NCI-H146 treated with DMSO at 0.1 percent for 48 hours (cell line): ENCODE results near the gene PLCD3.
A peak's percentile ranks its signal among the peaks of the same experiment; 100 is the strongest.

ENCODE experiments used
- DNase-seq: peaks from one replicate; lab custom pipeline; 2025; ENCODE audit not compliant: unreplicated experiment; lab: John Stamatoyannopoulos, UW

The PLCD3 gene

DNA sequence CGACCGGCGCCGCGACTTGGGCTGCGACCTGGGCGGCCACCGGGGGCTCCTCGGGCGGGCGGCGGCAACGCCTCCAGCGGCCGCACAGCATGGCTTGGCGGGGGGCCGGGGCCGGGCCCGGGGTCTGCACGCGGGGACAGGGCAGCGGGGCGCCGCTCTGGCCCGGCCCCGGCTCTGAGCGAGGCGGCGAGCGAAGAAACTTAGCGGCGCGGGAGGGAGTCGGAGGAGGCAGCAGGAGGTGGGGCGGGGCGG is at the start of gene PLCD3:
TSS of gene PLCD3 (minus strand) at position 196 of the 252 bp plus-strand sequence. CDS start at position 91, 105 bp downstream.
- no peak for DNase-seq

- no peak for DNase-seq
Measured at GRCh38 chr17:45177563-45177962, 45.2 kb upstream of the PLCD3 start.

- DNase-seq = no peak
Measured at GRCh38 chr17:45175759-45176115, 43.4 kb upstream of the PLCD3 start.

DNA sequence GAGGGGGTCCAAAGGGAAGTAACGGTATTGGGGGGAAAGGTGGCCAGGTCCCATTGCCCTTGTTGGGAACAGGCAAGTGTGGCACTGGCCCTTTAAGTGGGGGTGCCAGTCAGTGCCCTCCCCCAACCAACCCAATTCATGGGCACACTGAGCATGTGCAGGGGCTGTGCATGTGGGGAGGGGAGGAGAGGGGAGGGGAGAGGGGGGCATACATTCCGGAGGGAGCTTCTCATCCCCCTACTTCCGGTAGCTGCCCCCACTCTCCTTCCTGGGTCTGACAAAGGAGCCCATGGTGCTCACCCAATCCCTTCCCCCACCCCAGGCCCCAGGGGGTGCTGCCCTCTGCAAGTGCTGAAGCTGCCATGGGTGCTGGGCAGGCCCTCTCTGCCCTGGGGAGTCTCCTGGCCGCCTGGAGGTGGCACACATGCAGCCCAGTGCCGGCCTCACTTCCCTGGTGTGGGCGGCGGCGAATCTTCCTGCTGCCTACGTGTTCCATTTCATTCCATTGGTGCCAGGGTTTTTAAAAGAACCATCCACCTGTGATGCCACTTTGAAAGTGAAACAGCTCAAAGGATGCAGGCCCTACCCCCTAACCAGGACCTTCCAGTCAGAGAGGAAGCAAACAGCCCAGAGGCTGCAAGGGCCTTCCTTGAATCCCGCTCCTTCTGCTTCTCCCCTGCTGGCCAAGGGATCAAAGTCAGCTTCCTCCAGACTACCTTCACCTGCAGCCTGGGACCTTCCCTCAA is 40.4 kb upstream of the PLCD3 start:
- no peak for DNase-seq

DNA sequence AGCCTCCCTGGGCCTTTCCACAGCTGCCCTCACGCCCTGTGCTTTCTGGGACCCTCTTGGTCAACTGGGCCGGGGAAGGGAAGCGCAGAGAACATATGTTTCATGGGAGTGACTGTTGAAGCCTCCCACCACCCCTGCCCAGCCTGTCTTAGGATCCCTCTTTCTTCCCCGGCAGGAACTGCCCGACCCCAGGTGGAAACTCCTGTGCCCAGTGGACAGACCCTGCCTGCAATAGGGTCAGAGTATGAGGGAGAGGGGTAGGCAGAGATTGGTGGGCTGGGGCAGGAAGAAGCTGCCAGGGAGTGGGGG is 39.9 kb upstream of the PLCD3 start:
- no peak for DNase-seq

GRCh38 chr17:45171338-45172231 is 39.3 kb upstream of the PLCD3 start:
- DNase-seq = no peak

DNA sequence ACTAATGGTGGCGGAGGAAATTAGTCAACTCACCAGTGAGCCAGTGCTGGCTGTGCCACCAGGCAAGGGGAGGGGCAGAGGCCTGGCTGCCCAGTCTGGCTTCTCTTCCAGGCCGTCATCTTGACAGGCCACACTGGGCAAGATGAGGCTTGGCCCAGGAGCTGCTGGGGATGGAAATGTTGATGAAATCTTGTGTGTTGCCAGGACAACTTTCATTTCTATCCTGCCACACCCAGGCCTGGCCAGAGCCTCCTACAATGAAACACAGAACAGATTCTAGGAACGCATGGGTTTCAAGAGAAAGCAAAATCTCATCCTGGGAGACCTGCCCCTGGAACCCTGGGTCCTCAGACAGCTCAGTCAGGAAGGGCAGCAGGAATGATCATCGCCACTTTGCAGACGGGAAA is 38.6 kb upstream of the PLCD3 start:
- DNase-seq = no peak

GRCh38 chr17:45170280-45170930 is 38.1 kb upstream of the PLCD3 start:
- no peak for DNase-seq

GRCh38 chr17:45168991-45169752 is 36.9 kb upstream of the PLCD3 start:
- no peak for DNase-seq

- DNase-seq = no peak
Measured at GRCh38 chr17:45164734-45165269, 32.5 kb upstream of the PLCD3 start.

DNA sequence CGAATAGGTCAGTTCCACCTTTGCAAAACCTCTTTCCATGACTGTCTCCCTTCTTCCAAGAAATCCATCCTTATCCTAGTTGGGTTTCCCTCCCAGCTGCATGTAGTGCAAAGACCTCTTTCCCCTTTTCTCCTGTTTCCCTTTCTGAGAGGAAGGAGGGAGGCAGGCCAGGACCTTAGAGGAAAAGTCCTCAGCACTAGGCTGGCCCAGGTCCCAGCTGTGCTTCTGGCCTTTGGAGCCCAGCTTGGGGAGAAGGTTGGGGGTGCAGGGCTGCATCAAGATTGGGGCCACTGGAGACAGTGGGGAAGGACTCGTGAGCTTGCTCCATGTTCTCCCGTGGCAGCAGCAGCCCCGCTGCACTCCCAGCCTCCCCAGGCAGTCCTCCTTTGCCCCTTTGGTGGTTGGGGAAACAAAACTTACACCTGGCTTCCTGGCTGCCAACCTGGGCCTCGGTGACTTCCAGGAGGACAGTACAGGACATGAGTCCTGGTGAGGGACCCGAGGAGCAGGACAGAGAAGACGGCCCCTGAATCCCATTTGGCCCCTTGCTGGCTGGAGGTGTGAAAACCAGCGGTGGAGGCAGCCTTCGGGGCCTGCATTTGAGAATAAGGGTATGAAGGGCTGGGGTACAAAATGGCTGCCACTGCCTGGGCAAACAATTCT is 29.8 kb upstream of the PLCD3 start:
- no peak for DNase-seq

DNA sequence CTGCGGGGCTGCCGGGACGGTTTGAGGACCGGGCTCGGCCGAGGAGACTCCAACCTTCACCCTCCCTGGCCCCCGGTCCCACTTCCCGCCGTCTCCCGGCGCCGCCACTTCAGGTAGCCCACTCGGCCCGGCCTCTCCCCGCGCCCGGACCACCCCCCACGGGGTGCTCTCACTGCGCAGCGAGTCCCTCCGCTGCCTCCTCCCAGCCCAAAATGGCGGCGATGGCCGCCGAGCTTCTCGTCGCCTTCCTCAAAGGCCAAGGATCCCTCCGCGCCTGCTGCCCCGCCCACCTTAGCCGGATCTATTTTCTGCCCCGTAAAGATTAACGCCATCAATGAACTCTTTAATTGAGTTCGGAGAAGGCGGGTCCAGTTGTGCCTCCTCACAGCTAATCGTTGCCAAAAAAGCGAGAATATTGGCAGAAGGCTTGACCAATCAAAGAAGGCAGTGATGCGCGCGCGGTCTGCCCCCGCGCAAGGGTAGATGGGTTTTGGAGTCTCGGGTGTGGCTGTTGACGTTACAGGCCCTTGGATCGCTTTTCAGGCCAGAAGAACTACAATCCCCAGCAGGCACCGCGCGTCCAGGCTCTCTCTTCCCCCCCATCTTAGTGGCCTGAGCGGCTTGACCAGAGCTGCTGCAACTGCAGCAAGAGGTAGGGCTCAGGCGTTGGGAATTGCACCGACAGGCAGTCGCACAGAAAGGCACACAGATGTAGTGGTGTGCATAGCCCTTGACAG is 29.1 kb upstream of the PLCD3 start, which contains the start of gene HEXIM2:
TSS of gene HEXIM2 (plus strand) at position 588 of the 737 bp plus-strand sequence. CDS start 919 bp downstream, outside the sequence.
- DNase-seq = peak; percentile 99

DNA sequence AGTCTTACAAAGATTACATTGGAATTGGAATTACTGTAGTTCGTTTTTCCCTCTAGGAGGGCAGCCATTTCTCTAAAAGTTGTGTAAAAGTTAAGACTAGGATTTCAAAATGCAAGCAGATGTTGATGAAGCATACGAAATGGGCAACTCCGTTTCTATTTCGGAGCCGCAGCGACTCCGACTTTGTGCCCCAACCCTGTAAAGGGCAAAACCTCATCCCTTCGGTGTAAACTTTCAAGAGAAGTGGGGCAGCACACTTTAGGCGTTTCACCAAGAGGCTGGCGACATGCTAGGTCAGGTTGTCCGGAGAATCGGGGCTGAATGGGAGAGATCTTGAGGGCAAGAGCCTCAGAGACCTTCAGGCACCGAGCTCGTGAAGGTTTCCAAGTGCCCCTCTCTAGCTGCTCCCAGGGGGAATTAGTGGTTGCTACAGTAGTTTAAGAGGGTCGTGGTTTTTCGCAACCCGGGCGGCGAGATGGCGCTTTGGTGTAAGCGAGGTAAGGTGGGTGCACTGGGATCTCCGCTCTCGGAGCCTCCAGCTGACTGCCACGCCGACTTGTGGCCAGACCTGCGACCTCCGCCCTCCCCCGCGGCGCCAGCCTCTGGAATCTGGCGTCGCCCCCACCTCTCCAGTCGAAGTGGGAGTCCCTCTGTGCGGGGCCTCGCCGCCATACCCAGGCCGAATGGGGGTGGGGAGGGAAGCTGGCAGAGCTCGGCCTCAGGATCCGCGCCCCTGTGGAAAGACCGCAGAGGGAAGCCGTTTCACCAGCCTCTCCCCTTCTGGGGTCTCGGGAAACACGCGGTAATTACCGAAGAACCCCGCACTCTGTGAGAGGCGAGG is 28.4 kb upstream of the PLCD3 start:
- DNase-seq = peak; percentile 59

DNA sequence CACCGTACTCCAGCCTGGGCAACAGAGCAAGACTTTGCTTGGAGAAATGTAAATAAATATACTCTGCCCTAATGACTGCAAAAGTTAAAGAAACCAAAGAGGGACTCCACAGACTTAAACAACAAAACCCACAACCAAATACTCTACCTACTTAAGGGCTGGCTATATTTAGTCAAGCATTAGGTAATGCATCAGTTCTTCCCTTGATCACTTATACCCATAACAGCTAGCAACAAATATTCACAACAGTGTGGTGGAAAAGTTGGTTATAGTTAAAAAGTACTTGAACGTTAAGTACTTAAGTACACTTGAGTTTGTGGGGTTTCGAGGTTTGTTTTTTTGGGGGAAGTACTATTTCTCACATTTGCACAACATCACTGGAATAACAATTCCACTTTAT is 23.9 kb upstream of the PLCD3 start:
- no peak for DNase-seq

- no peak for DNase-seq
Measured at GRCh38 chr17:45155483-45155882, 23.2 kb upstream of the PLCD3 start.

- no peak for DNase-seq
Measured at GRCh38 chr17:45155029-45155428, 22.7 kb upstream of the PLCD3 start.

GRCh38 chr17:45150911-45151809 is 18.8 kb upstream of the PLCD3 start:
- DNase-seq = no peak
